Endometrial microvascular endothelial cells (primary cell): ENCODE measurements around the gene TMEM167B. TPM values are rescaled to one million over a fixed set of nuclear protein-coding genes. Genes with fewer than 3 reads are reported as not detected.

Experiments
- in situ Hi-C: cut with HindIII; loops from 2 replicates; pipeline ENCODE4 v1.10.0; 2017; ENCODE audit warnings: low sequenced_read_pairs, low pct_unique_long_range_greater_than_20kb; ENCODE audit errors: inconsistent ontology term
- total RNA-seq: library from RNA; depleted of rRNA; stranded (reverse); fragments of >200 nt; gene quantifications from one replicate; pipeline ENCODE4 v1.2.3, GENCODE V29; 2015; ENCODE audit errors: inconsistent ontology term

TMEM167B gene
- total RNA-seq, 1 donor from 2014 or later = 15.9 TPM

GRCh38 chr1:109078317-109078716 is 12.2 kb upstream of the TMEM167B start:
- in situ Hi-C loops = no loop called here

- in situ Hi-C loops = no loop called here
These were observed 11.3 kb upstream of the TMEM167B start for GRCh38 chr1:109079240-109079622.

GRCh38 chr1:109080441-109081082 is 10.0 kb upstream of the TMEM167B start:
- in situ Hi-C loops = no loop called here

GRCh38 chr1:109083501-109083900 is 7.1 kb upstream of the TMEM167B start:
- in situ Hi-C loops = no loop called here

GRCh38 chr1:109083923-109084322 is 6.6 kb upstream of the TMEM167B start:
- in situ Hi-C loops = no loop called here

GRCh38 chr1:109084563-109085517 is 5.7 kb upstream of the TMEM167B start:
- in situ Hi-C loops = no loop called here

GRCh38 chr1:109089242-109090015 is 1.1 kb upstream of the TMEM167B start:
- in situ Hi-C loops = no loop called here

- in situ Hi-C loops = no loop called here
These were observed 694 bp downstream of the TMEM167B start for GRCh38 chr1:109091078-109091838.

GRCh38 chr1:109091839-109092193 is 1.3 kb downstream of the TMEM167B start:
- in situ Hi-C loops = no loop called here

- in situ Hi-C loops = no loop called here
These were observed 3.8 kb downstream of the TMEM167B start for GRCh38 chr1:109094377-109094803.

GRCh38 chr1:109094871-109095270 is 4.3 kb downstream of the TMEM167B start:
- in situ Hi-C loops = no loop called here

- in situ Hi-C loops = no loop called here
These were observed 5.1 kb downstream of the TMEM167B start for GRCh38 chr1:109095631-109096030.

GRCh38 chr1:109096120-109096519 is 5.6 kb downstream of the TMEM167B start:
- in situ Hi-C loops = no loop called here

- in situ Hi-C loops = no loop called here
These were observed 9.6 kb downstream of the TMEM167B start for GRCh38 chr1:109099938-109100773.

GRCh38 chr1:109104364-109105151 is 14.0 kb downstream of the TMEM167B start:
- in situ Hi-C loops = no loop called here

GRCh38 chr1:109105881-109106280 is 15.3 kb downstream of the TMEM167B start:
- in situ Hi-C loops = no loop called here

- in situ Hi-C loops = no loop called here
These were observed 17.2 kb downstream of the TMEM167B start for GRCh38 chr1:109107785-109108184.
